Pons (tissue), 1 donor: ENCODE data around the gene ANKRD44.
A peak's percentile ranks its signal among the peaks of the same experiment; 100 is the strongest.

Experiments used
- DNase-seq: peaks from one replicate; pipeline ENCODE4 v3.0.0-alpha.2; 2016; ENCODE audit warnings: low spot score

The ANKRD44 gene

DNA sequence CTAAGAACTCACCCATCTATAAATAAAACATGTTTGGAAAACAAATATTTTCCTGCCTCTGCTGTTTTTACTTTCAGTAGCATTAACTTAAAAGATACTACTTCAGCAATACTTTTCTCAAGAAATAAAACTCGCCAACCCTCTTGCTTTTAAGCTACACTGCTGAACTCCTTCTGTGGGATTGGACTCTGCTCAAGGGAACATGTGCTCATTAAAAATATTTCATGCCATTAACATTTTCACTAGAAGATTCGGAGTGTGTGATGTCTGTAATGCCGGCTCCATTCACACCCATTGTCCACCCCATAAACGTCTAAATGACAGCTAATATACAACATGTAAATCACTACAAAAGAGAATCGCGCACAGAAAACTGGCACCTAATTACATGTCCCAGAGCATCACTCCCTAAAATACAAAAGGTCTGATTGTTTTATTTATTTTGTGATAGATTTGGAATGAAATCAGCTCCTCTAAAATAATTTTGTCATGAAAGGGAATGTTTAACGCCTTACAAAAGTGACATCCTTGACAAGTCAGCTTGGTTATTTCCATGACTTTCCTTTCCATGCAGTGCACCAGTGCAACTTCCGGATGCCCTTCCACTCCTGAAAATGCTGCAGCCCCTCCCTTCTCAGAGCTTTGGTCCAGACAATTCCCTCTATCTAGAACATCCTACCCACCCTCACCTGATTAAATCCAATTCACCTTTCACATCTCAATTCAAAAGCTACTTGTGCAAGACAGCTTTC, 73.1 kb downstream of the ANKRD44 start:
- peak; percentile 59 for DNase-seq

GRCh38 chr2:197236816-197237215, 73.8 kb downstream of the ANKRD44 start:
- peak; percentile 92 for DNase-seq

- no peak for DNase-seq
Measured at GRCh38 chr2:197236159-197236558, 74.4 kb downstream of the ANKRD44 start.

DNA sequence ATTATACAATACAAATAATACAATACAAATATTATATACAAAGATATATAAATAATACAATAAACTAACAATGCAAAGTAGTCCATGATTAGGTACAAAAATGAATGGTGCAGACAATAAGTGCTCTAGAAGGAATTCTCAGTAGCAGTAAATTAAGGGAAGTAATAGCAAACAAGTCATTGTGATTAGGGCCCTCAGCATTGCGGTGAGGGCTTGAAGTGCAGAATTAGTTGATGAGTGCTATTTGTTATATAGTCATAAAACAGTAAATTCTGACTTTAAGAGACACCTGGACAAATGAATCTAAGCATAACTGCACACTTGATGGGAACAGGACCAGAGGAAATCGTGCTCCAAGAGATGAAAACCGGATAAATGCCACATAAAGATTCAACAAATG, 74.9 kb downstream of the ANKRD44 start:
- DNase-seq = no peak

GRCh38 chr2:197234671-197235191, 75.8 kb downstream of the ANKRD44 start:
- DNase-seq = no peak

DNA sequence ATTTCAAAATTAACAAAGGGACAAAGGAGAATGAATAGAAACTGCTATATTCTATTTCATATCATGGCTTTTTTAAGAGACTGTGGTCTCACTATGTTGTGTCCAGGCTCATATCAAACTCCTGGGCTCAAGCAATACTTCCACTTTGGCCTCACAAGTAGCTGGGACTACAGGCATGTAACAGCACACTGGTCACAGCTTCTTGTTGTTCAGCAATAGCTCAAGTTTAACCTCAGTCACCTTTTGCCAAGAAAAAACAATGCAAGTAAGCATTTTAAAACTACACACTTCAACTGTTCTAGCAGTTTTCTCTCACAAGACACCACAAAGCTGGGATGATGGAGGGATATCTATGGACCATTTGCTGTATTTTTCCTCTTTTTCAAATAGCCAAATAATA, 77.1 kb downstream of the ANKRD44 start:
- DNase-seq = no peak

GRCh38 chr2:197232010-197232409, 78.6 kb downstream of the ANKRD44 start:
- DNase-seq = no peak

DNA sequence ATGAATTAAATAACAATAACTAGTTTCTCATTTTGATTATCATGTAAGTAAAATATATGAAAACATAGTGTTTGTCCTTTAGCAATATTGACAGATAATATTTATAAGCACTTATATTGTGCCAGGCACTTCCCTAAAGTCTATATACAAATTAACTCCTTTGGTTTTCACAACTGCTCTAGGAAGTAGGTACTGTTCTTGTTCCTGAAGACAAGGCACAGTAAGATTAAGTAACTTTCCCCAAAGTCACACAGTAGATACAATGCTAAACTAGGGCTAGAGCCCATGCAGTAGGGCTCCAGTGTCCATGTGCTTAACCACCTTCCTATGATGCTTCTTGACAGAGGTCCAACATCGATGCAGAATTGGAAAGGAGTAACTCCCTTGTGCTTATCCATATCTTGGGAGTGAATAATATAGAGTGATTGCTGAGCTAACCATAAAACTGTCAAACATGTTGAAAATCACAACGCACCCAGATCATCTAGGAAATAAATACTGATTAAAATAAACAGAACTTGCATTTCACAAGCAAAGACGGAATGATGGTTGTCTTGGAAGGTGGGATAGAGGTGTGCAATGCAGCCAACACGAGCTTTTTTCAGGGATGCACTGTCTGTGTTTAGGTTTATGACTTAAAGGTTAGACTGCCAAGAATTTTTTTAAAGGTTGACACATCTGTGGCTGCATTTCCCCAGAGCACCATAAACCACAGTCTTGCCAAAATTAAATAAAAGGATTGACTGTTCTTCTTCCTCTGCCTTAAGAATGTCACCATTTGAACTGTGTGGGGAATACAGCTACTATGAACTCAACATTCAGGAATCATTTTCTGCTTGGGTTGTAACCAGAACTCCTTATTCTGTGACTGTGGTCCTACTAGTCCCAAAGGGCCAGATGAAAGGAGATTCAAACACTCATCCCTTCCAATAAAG, 80.8 kb downstream of the ANKRD44 start:
- no peak for DNase-seq

GRCh38 chr2:197223451-197223850, 87.1 kb downstream of the ANKRD44 start:
- DNase-seq = no peak

DNA sequence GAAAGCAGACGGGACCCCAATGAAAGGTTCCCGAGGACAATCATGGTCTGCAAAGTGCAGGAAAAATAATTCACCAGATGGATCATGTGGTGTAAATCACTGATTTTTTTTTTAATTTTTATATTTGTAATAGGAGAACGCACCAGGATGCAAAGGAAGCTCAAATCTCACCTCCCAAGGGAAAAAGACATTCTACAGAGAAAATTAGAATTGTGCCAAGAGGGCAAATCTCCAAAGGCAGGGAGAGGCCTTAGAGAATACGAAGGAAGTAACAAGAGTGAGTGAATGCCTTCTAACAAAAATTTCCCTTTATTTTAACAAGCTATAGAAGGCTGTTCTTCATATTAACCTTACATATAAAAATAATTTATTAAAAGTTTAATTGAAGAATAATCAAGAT, 90.9 kb downstream of the ANKRD44 start:
- no peak for DNase-seq

- no peak for DNase-seq
Measured at GRCh38 chr2:197217541-197217940, 93.0 kb downstream of the ANKRD44 start.

DNA sequence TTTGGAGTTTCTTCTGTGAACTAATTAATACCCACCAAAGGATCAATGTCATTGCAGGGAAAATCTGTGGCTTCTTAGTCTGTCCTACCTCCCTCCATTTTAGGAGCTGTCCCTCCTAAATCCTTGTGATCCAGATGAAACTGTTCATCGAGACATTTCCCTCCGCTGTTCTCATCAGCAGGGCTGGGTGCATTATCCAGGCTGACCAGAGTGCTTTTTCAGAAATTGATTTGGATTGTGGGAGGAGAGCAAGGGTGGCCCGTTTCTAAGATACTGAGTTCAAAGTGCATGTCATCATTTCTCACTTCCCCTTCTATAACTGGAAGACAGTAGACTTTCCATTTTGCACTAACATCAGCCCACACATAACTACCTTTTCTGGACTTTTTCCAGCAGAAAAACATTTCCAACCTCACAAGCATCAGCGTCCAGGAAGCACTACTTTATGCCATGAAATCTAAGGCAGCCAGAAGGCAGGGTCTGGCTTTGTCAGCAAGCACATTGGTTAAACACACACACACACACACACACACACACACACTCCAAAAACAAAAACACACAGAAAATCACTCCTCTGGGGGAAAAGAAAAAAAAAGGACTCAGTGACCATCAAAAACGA, 94.1 kb downstream of the ANKRD44 start:
- no peak for DNase-seq

DNA sequence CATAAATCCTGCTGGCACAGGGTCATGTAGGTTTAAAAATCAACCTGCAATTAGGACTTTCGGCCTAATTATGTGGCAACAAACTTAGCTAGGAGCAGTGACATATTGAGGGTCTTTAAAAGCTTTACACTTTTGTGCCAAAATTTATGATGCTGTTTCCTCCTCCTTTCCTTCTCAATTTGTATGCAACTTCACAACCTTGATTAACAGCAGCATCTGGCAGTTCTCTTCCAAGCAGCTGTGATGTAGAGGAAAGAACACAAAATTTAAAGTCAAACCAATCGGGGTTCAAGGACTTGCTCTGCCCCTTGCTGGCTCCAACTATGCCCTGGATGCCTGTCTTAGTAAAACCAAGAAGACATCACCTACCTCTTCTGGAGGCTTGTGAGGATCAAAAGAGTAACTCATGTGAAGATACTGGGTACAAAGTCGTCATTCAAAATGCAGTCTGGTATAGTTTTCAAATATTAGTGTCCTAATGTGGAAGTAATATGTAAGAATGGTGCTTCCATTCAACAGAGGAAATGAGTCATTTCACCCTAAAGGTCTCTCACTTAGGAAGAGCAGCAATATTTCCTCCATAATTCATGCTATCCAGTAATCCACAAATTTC, 94.7 kb downstream of the ANKRD44 start:
- no peak for DNase-seq

GRCh38 chr2:197212344-197213262, 98.0 kb downstream of the ANKRD44 start:
- DNase-seq = peak; percentile 69

GRCh38 chr2:197211881-197212342, 98.7 kb downstream of the ANKRD44 start:
- DNase-seq = no peak

DNA sequence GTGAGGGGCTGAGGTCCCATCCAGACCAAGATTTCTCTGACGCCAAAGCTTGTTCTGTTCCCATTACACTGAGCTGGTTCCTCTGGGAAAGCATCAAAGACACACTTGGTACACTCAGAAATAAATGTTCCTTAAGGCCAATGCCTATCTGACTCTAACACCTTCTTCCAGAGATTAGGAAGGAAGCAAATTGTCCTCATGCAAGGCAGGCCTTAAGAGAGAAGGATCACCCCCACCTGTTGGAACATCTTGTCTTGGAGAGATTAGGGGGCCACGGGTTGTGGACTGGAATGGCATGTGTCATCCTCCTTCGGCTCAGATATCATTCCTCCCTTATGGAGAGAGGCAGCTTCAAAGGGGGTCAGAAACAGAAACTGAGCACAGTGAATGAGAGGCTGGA, 100.2 kb downstream of the ANKRD44 start:
- no peak for DNase-seq

DNA sequence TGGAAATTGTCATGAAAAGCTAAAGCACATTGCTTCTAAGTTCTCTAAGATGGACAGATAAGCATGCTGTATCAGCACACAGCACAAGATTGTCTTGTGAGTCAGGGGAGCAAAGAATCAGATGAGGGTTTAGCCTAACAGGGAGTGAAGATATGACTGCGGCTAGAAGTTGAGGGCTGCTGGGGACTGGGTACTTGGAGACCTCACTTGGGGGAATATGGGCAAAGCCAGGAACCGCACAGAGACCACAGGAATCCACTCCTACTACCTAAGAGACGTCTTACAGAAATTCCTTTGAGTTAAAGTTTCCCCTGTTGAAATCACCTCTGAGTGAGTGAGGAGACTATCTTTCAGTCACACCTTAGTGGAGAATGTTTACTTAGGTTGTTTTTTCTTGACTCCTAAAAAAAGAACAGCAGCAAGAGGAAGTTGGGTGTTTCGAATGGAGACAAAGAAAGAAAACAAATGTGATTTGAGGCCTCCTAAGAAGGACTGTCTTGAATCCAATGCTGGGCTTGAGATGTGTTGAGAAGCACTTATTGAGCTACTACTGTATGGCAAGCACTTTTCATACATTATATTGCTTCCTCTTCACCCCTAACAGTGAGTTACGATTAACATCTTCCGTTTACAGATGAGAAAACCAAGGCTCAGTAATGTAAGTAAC, 100.7 kb downstream of the ANKRD44 start:
- DNase-seq = no peak

DNA sequence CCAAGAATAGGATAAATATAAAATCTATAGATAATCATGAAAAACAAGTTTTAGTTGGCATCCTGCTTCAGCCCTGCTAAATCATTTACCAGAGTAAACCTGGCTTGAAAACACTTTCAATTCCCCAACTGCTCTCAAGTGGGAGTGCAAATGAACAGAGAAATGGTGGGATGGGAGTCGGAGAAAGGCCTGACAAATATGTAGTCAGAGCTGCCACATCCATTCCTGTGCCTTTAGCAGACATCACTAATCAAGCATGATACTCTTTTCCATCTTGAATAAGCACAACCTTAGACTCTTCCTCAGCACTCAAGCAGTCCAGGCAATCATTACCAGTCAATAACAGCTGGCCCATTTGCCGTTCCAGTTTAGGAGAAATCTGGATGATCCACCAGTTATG, 101.3 kb downstream of the ANKRD44 start:
- no peak for DNase-seq

DNA sequence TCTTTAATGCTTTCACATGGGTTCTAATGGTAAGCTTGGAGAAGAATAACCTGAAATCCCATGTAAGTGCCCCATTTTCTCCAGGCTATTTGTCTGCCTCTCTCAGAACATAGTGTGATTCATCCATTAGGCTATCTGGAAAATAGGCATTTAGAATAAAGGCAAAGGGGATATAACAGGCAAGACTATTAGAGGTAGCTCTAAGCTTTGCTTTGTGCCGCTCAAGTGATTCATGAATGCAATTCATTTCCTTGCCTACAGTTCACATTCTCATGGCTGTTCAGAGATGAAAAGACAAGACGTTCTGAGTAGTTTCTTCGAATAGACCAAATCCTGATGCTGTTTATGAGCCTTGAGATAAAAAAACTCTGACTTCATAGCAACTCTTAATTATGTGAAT, 101.7 kb downstream of the ANKRD44 start:
- no peak for DNase-seq

DNA sequence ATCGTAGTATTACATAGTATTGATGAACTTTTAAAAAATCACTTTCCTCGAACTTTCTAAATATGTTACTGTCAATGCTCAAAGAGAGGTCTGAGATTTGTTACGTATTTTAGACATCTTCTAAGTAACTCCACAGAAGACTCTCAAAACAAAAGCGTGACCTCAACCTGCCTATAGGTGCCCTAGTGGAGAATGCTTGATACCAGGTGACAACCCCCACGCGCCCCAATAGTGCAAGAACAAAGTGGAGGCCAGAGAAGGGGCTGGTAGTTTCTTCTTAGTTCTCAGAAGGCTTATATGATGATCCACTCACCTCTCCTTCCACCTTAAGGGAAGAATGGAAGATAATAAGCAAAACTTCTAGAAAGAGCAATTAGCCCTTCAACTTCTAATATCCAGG, 102.6 kb downstream of the ANKRD44 start:
- DNase-seq = no peak
